NK-92 (cell line): ENCODE measurements around the gene CHTF18.

Experiments used
- DNase-seq: peaks from one replicate; lab custom pipeline; 2025; ENCODE audit not compliant: unreplicated experiment; lab: John Stamatoyannopoulos, UW

CHTF18 gene

DNA sequence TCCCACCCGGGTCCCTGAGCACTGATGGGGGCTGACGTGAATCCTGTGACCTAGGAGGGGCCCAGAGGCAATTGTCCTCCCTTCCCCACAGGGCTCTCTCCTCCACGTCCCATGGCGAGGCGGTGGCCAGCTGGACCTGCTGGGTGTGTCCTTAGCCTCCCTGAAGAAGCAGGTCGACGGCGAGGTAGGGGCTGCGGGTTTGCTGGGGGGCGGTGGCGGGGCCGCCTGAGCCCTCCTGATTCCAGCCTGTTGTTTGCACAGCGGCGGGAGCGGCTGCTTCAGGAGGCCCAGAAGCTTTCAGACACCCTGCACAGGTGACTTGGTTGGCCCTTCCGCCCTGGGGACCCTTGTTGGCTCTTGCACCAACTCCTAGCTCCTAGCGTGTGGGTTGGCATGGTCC lies 1.7 kb downstream of the CHTF18 start:
- no peak for DNase-seq

DNA sequence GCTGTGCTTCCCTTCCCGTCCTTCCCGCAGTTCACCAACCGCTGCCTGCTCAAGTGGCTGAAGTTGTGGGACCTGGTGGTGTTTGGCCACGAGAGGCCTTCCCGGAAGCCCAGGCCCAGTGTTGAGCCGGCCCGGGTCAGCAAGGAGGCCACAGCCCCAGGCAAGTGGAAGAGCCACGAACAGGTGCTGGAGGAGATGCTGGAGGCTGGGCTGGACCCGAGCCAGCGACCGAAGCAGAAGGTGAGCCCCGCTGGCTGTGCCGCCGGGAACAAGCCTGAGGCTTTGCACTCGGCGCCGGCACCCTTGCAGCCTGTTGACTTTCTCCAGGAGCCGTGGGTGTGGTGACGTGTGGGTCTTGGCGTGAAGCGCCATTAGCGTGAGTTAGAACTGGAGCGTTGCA lies 2.7 kb downstream of the CHTF18 start:
- no peak for DNase-seq

DNA sequence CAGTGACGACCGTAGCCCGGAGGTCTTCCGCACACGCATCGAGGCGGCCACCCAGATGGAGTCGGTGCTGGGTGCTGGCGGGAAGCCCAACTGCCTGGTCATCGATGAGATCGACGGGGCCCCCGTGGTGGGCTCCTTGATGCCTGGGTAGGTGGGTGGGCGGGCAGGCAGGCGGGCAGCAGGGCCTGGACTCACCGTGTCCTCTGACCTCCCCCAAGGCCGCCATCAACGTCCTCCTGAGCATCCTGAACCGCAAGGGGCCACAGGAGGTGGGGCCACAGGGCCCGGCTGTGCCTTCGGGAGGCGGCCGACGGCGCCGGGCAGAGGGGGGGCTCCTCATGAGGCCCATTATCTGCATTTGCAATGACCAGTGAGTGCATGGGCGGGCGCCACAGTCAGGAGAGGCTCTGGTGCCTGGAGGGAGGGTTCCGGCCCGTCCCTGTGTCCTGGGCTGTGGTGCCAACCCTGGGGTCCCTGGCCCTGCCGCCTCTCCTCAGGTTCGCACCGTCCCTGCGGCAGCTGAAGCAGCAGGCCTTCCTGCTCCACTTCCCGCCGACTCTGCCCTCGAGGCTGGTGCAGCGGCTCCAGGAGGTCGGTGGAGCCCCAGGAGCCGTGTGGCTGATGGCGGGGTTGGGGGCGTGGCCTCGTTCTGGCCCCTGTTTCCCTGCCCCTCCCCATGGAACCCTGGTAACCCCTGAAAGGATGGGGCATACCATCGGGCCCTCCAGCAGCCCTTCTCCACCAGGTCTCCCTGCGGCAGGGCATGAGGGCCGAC lies 4.0 kb downstream of the CHTF18 start:
- no peak for DNase-seq

DNA sequence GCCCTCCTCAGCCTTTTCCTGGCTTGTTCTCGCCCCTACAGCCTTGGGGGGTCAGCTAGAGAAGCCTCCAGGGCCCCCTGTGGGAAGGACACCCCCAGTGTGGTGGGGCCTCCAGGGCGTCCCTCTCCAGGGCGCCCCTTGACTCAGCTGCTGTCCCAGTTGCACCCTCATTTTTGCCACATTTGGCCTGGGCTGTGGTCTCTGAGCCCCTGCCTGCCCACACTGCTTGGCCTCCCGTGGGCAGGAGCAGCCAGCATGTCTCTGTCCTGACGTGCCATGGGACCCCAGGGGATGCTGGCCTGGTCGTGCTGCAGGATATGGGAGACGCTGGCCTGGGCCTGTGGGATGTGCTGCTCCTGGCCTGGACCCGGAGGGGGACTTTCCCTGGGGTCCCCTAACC lies 5.0 kb downstream of the CHTF18 start:
- DNase-seq, result no peak

DNA sequence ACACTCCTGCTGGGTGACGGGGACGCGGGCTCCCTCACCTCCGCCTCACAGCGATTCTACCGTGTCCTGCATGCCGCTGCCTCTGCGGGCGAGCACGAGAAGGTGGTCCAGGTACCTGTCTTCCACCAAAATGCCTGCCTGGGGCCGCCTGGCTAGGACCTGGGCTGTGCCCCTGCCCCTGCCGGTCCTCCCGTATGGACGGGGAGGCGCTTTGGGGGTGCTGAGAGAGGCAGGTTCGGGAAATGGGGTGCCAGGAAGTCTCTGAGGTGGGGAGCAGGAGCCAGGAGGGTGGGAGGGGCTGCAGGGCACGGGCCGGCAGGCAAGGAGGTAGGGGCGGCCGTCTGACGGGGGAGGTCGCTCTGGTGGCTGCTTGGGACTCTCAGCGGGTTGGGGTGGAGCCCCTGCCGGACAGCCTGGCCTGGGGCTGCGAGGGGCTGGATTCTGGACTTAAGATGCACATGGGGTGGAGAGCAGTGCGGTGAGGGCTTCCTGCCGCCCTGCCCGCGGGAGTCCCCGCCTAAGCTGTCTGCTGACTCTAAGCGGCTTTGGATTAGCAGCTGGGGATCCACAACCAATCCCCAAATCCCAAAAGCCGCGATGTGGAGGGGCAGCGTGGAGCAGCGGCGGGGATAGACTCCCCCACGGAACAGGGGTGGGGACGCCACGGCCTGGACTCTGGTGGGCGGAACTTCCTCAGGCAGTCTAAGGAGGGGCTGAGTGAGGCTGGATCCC lies 5.8 kb downstream of the CHTF18 start:
- DNase-seq, result no peak

DNA sequence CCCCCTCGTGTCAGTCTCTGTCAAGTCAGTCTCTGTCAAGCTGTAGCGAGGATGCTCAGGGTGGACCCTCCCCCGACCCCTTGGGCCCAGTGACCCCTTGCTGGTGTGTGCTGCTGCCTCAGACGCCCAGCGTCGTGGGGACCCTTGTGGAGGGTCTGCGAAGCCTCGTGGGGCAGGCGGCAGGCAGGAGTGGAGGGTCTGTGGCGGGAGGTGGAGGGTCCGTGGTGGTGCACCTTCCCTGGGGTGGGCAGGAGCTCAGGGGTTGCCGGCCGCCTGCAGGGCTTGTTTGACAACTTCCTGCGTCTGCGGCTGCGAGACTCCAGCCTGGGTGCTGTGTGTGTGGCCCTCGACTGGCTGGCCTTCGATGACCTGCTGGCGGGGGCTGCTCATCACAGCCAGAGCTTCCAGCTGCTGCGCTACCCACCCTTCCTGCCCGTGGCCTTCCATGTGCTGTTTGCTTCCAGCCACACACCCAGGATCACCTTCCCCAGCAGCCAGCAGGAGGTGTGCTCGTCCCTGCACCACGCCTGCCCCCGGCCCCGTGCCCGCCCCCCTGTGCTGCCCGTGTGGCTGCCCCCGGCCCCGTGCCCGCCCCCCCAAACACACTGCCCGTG lies 6.5 kb downstream of the CHTF18 start:
- no peak for DNase-seq

DNA sequence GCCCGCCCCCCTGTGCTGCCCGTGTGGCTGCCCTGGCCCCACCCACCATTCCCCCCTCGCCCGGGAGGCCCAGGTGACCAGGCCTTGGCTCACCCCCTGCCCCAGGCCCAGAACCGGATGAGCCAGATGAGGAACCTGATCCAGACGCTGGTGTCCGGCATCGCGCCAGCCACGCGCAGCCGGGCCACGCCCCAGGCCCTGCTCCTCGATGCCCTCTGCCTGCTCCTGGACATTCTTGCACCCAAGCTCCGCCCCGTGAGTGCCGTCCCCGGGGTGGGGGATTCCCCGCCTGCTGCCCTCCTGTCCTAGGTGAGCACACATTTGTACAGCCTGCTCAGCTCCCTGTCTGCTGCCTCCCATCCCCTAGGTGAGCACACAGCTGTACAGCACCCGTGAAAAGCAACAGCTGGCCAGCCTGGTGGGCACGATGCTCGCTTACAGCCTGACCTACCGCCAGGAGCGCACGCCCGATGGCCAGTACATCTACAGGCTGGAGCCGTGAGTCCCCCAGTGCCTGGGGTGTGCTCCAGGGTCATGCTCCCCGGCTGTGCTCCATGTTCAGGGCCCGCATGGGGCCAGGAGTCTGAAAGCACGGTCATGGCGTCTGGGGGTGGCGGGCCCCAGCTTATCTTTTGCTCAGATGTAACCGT lies 7.3 kb downstream of the CHTF18 start:
- no peak for DNase-seq

DNA sequence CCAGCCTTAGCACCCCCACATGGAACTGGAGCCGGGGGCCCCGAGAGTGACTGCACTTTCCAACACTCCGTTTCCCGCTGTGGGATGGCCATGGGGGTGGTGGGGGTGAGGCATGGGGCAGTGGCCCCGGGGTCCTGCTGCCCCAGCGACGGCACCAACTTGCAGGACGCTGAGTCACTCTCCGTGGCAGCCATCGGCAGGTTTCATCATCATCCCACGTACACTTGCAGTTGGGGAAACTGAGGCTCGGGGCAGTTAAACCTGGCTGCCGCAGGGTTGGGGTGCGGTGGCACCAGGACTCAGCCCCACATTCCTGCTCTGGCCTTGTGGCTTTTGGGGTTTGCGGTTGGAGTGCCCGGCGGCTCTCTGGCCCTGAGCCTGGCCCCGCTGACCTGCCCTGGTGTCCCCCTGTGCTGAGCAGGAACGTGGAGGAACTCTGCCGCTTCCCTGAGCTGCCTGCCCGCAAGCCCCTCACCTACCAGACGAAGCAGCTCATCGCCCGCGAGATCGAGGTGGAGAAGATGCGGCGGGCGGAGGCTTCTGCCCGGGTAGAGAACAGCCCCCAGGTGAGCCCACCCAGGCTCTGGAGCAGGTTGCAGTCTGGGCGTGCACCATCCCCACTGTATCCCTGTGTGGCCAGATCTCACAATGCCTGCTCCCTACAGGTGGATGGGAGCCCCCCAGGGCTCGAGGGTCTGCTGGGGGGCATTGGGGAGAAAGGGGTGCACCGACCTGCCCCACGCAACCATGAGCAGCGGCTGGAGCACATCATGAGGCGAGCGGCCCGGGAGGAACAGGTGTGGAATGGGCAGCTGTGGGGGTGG lies 8.1 kb downstream of the CHTF18 start:
- DNase-seq, result no peak

DNA sequence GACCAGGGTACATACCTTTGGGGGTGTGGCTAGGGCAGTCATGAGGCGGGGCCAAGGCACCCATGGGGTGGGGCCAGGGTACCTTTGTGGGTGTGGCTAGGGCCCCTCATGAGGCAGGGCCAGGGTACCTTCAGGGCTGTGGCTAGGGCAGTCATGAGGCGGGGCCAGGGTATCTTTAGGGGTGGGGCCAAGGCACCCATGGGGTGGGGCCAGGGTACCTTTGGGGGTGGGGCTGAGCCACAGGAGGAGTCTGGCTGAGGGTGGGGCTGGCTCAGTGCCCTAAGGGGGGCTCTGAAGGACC lies 8.7 kb downstream of the CHTF18 start:
- DNase-seq, result no peak

DNA sequence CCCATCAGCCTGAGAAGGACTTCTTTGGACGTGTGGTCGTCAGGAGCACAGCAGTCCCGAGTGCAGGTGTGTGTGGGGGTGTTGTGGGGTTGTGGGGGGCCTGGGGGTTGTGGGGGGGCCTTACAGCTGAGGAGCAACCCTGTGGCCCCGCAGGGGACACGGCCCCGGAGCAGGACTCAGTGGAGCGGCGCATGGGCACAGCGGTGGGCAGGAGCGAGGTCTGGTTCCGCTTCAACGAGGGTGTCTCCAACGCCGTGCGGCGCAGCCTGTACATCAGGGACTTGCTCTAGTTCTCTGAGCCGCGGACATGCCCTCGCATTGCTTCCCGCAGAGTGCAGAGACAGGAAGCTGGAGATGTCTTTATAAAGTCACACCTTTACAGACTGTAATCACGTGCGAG lies 9.3 kb downstream of the CHTF18 start:
- no peak for DNase-seq

DNA sequence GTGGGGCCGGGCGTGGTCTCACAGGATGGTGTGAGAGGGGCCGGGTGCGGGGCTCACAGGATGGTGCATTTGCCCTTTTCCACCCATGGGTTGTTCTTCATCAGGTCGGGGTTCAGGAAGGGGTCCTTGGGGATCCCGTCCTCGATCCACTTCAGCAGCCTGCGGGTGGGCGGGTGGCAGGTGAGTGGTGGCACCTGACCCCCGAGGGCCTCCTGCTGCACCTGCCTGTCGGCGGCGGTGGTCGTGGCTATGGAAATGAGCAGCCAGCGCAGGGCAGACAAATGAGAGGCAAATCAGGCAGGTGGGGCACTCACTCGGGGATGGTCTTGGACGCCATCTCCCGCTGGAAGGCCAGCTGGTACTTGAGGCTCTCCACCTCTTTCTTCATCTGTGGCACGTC lies 10.2 kb downstream of the CHTF18 start:
- DNase-seq, result no peak

DNA sequence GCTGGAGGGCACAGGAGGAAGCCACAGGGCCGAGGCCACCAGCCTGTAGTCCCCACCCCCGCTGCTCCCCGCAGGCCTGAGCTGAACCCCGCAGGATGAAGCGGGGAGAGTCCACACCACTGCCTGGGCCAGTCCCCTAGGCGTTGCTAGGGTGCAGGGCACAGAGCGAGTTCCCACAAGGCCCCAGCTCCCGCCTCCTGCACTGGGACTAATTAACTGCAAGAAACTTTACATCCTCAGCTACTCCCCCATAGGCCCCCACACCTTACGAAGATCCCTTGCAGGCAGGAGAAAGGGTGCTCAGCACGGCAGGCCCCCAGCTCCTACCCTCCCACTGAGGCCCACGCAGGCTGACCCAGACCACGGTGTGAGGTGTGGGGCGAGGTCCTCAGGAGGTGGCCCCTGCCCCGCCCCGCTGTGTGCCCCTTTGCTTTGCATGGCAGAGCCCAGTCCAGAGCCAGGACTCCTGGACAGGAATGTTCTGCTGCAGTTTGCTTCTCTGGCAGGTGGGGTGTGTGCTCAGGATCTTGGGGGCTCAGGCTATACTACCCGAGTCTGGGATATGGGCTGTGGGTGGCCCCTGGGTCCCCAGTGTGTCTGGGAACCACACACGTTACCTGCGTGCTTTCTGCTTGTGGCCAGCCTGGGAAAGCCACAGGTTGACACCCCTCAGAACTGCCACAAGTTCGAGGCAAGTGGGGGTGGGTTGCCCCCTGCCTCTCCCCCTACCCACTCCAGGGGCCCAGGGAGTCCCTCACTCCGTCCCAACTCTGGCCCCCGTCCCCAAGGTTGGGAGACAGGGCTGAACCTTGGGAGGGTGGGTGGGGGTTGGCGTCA lies 10.9 kb downstream of the CHTF18 start:
- no peak for DNase-seq

DNA sequence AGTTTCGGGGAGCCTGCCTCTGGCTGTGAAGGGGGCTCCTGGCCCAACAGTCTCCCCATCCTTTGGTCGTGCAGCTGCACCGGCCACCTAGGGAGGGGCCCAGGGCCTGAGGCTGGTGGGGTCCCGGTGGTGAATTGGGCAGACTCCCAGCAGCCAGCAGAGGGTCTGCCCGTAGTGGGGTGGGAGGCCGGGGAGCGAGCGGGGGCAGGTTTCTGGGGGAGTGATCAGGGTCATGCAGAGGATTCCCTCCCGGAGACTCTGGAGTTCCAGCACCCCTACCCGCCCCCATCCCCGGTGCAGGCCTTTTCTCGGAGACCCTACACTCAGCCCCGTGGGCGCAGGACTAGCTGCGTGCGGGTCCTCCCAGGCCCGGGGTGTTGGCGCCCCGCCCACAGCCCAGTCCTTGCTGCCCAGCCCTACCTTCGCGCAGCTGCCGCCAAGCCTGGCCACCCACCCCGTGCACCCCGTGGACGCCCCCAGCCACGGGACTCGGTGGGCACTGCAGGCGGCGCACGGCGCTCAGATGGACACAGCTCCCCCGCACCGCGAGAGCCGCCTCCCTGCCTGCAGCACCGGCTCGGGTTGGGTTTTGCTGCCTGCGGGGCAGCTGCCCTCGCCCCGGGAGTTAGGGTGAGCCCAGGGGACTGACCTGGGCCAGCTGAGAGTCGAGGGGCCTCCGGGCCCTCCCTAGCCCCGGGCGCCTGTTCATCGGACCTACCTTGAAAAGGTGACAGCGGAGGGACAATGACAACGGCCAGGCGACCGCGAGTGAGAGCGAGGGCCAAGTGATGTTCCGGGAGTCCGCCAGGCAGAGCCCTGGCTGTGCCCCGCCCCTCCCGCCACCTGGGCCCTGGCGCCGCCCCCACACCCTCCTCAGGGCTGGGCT lies 11.8 kb downstream of the CHTF18 start, which contains the start of gene GNG13:
GNG13 (minus strand) TSS at position 787 of the 886 bp plus-strand sequence. CDS start 1,657 bp downstream, outside the sequence.
- no peak for DNase-seq

DNA sequence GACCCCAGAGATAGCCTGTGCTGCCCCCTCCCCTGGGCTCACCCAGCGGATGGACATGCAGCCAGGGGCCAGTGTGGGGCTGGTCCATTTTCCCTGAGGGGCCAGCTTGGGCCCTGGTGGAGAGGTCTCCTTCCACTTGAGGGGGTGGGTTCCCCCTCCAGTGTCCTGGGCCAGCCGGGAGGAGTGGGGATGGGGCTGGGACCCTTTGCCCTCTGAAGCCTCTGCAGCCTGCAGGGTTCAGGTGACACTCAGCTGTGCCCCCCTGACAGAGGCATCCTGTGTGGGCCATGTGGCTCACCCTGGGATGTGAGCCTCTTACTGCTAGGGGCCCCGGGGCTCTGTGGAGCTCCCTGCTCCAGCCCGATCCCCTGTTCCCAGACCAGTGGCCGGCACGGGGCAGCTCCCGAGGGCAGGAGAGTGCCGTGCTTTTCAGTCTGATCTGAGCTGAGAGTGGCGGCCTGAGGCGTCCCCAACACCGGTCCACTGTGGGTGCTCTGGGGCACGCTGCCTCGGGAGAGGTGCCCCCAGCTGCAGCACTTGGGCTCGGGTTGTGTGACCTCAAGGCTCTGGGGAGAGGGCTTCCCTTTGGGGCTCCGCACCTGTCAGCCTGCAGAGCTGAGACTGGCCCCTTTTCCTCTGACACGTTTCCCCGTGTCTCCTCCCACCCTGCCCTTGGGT lies 12.6 kb downstream of the CHTF18 start:
- no peak for DNase-seq

DNA sequence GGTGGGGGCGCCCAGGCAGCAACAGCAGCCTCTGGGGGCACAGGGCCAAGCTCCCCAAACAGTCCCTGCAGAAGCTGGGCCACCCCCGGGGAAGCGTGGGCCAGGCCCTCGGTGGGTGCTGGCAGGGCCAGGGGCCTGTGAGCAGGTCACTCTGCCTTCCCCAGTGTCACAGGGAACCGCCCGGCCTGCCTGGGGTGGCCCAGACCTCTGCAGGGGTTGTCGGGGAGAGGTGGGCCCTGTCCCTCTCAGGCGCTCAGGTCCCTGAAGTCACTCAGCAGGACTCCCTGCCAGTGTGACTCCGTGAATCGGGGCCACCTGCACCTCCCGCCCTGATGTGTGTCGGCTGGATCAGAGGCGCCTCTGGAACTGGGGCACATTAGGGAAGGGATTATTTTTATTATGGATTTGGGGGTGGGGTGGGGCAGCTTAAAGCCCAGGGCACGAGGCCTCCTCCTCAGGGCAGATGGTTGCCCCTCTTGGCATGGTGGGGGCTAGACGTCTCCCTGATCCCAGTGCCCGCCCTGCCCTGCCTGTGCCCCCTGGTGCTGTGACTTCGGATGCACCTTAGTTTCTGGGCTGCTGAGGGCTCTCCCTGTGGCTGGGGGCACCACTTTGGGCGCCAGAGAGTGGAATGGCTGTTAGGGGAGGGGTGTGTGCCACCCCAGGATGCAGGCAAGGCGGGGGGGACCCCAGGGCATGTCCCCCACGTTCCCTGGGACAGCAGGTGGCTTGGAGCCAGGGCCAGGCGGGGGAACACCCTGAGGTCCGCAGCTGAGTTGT lies 13.4 kb downstream of the CHTF18 start:
- no peak for DNase-seq

DNA sequence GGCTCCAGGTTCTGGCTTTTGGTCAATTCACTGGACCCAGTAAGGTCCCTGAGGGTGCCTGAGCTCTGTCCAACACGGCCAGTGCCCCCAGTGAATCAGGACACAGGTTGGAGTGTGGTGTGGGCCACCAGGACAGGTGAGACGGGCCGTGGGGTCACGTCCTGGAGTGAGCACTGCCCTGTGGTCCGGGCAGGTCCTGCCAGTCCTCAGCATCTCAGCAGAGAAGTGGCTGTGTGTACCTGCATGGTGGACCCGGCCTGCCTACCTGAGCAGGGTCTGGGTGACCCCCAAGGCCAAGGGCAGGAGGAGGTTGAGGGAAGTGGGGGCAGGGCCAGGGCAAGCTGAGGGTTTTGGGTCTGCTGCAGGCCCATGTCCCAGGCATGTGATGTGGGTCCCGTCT lies 14.0 kb downstream of the CHTF18 start:
- DNase-seq, result no peak

DNA sequence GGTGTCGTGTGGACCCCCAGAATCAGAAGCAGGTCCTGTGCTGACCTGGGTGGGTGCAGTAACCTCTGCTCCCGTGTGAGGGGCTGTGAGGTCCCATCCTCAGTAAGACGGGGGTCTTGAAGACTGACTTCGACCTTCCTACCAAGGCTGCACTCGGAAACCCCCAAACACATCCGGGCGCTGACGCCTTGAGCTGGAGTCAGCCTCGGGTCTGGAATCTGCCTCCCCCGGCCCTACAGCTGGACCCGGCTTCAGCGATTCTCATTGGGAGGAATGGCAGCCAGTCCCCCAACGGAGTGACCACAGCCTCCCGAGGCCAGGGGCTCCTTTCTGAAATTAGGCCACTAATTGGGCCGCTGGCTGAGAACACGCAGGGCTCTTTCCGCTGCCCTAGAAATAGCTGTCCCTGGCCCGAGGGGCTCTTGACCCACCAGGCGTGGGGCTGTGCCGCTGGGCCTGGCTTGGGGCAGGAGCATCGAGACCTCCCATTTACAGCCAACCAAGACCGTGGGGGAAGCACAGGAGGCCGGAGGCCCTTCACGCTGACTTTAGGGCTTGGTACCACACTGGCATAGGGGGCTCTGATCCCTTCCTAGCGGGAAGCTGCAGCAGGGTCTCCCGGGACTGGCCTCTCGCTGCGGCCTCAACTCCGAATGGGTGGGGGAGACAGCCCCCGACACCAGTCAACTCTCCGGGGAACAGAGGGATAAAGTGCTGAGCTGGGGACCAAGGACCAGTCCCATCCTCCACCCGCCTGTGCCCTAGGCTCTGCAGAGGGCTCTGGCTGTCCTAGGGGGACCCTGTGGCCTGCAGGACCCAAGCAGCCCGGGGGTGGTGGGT lies 14.7 kb downstream of the CHTF18 start:
- no peak for DNase-seq
